PC-3 (cell line): ENCODE data around the gene KRT35. TPM values are rescaled to one million over a fixed set of nuclear protein-coding genes. Genes with fewer than 3 reads are reported as not detected.

Experiments used
- ATAC-seq: fragments of 200-7000 bp; cut with Tn5 transposase; 2 replicates; pipeline ENCODE4 v1.9.1; 2020; ENCODE audit warnings: mild to moderate bottlenecking, moderate library complexity
- BruUV-seq: library from RNA; stranded (reverse); fragments of 400-500 nt; replicated peaks from 2 replicates; lab custom pipeline; 2021; lab: Mats Ljungman, UMichigan
- CTCF ChIA-PET: fragments of 300-600 bp; sonication (Branson Sonifier 250); formaldehyde crosslinking; loops from one replicate; lab custom pipeline; 2022; ENCODE audit warnings: antibody characterized with exemption; lab: Charles Lee
- POLR2A ChIA-PET: fragments of 300-600 bp; sonication (Branson Sonifier 250); formaldehyde crosslinking; loops from one replicate; lab custom pipeline; 2022; ENCODE audit warnings: antibody characterized with exemption; ENCODE audit not compliant: unreplicated experiment; lab: Charles Lee
- DNase-seq: peaks from one replicate; pipeline ENCODE4 v3.0.0-alpha.2; 2015
- H2AFZ ChIP-seq: fragments of 300-600 bp; sonication (generic); 2 replicates; pipeline ENCODE4 v1.6.0; 2016; ENCODE audit warnings: antibody characterized with exemption, low read length
- H3F3A ChIP-seq: fragments of 300-600 bp; sonication (generic); one replicate; pipeline ENCODE4 v1.6.0; 2017; ENCODE audit warnings: antibody characterized with exemption, low read length, control low read depth, mild to moderate bottlenecking; ENCODE audit not compliant: unreplicated experiment
- H3K27ac ChIP-seq: fragments of 300-600 bp; sonication (generic); 2 replicates; pipeline ENCODE4 v1.5.1; 2016; ENCODE audit warnings: mild to moderate bottlenecking, low read length
- H3K27me3 ChIP-seq: fragments of 300-600 bp; sonication (generic); 2 replicates; pipeline ENCODE4 v1.6.1; 2016; ENCODE audit warnings: low read length, mixed read lengths
- H3K36me3 ChIP-seq: fragments of 300-600 bp; sonication (generic); 2 replicates; pipeline ENCODE4 v1.6.1; 2016; ENCODE audit warnings: low read depth, mixed run types, low read length, mixed read lengths
- H3K4me1 ChIP-seq: fragments of 300-600 bp; sonication (generic); 2 replicates; pipeline ENCODE4 v1.5.1; 2016; ENCODE audit warnings: low read length; ENCODE audit not compliant: insufficient read depth
- H3K4me2 ChIP-seq: fragments of 300-600 bp; sonication (generic); 2 replicates; pipeline ENCODE4 v1.6.0; 2016; ENCODE audit warnings: low read length
- H3K4me3 ChIP-seq: fragments of 300-600 bp; sonication (generic); 2 replicates; pipeline ENCODE4 v1.5.1; 2016; ENCODE audit warnings: mild to moderate bottlenecking, low read length, mixed read lengths
- H3K79me2 ChIP-seq: fragments of 300-600 bp; sonication (generic); 2 replicates; pipeline ENCODE4 v1.6.1; 2017; ENCODE audit warnings: low read length, mixed read lengths
- H3K9ac ChIP-seq: fragments of 300-600 bp; sonication (generic); 2 replicates; pipeline ENCODE4 v1.6.0; 2016; ENCODE audit warnings: mild to moderate bottlenecking, low read length
- H3K9me2 ChIP-seq: fragments of 300-600 bp; sonication (generic); replicated peaks from 2 replicates; pipeline ENCODE4 v1.6.1; 2016; ENCODE audit warnings: mixed run types, low read length, mixed read lengths
- H3K9me3 ChIP-seq: fragments of 300-600 bp; sonication (generic); 2 replicates; pipeline ENCODE4 v1.6.1; 2016; ENCODE audit warnings: low read length, mixed read lengths
- H4K20me1 ChIP-seq: fragments of 300-600 bp; sonication (generic); 2 replicates; pipeline ENCODE4 v1.6.1; 2016; ENCODE audit warnings: low read length, mixed read lengths
- EZH2 ChIP-seq: fragments of 300-600 bp; sonication (generic); IDR thresholded peaks from one replicate; pipeline ENCODE4 v1.6.1; 2017; ENCODE audit warnings: antibody characterized with exemption, mild to moderate bottlenecking, low read length; ENCODE audit not compliant: unreplicated experiment
- EZH2phosphoT487 ChIP-seq: fragments of 300-600 bp; sonication (generic); IDR thresholded peaks from 2 replicates; pipeline ENCODE4 v1.6.1; 2018; ENCODE audit warnings: mild to moderate bottlenecking, antibody characterized with exemption, low read length, borderline replicate concordance
- intact Hi-C: fragments of 100-400 bp; cut with micrococcal nuclease; formaldehyde crosslinking; loops from 2 replicates; pipeline ENCODE4 v1.9.0; 2023
- total RNA-seq: library from RNA; depleted of rRNA; stranded (reverse); fragments of >200 nt; gene quantifications from 2 replicates; pipeline ENCODE4 v1.2.3, GENCODE V29; 2014
- TF ChIP-seq, protein P1 (sequence below): fragments of 300-600 bp; sonication (generic); conservative IDR thresholded peaks from 2 replicates; pipeline ENCODE4 v1.5.1; 2017; ENCODE audit warnings: antibody characterized with exemption, low read depth, mild to moderate bottlenecking, low read length

The KRT35 gene
- total RNA-seq, 1 experiment from 2014 or later: not detected

DNA sequence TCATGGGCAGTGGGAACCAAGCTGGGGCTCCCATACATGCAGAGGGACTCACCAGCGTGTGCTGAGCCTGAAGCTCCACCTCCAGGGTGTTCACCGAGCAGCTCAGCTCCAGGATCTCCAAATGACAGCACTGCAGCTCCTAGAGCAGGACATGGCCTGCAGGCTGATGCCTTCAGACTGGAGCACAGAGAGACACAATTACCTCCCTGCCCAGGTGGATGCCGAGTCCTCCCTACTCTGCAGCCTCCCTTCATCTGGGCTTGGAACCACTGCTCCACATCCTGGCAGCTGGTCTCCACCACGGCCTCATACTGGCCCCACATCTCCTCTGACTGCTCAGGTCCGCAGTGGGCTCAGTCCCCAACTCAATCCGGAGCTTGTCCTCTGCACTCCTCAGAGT, 31.9 kb downstream of the KRT35 start:
- H3F3A ChIP-seq: no peaks in the 10 kb centered on the region
- no peaks in the 10 kb centered on the region for H3K9me2 ChIP-seq
- ATAC-seq (no peak), DNase-seq (no peak)
- no peak overlapping the region for H3K27ac ChIP-seq
- no peaks in the 10 kb centered on the region for H3K9me3 ChIP-seq
- H3K27me3 ChIP-seq: no peaks in the 10 kb centered on the region
- ChIA-PET CTCF (no interaction called here), POLR2A (no interaction called here)
- no peak overlapping the region for H3K4me3 ChIP-seq
- H2AFZ ChIP-seq: no peak overlapping the region
- H4K20me1 ChIP-seq: no peaks in the 10 kb centered on the region
- H3K4me2 ChIP-seq: no peak overlapping the region
- no TSS peak for BruUV-seq
- H3K9ac ChIP-seq: no peak overlapping the region
- TF ChIP-seq EZH2 (no peak), EZH2phosphoT487 (no peak)
- TF ChIP-seq, protein P1, sequence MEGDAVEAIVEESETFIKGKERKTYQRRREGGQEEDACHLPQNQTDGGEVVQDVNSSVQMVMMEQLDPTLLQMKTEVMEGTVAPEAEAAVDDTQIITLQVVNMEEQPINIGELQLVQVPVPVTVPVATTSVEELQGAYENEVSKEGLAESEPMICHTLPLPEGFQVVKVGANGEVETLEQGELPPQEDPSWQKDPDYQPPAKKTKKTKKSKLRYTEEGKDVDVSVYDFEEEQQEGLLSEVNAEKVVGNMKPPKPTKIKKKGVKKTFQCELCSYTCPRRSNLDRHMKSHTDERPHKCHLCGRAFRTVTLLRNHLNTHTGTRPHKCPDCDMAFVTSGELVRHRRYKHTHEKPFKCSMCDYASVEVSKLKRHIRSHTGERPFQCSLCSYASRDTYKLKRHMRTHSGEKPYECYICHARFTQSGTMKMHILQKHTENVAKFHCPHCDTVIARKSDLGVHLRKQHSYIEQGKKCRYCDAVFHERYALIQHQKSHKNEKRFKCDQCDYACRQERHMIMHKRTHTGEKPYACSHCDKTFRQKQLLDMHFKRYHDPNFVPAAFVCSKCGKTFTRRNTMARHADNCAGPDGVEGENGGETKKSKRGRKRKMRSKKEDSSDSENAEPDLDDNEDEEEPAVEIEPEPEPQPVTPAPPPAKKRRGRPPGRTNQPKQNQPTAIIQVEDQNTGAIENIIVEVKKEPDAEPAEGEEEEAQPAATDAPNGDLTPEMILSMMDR: no peak
- no peaks in the 10 kb centered on the region for H3K36me3 ChIP-seq
- intact Hi-C loops: no loop called here
- H3K79me2 ChIP-seq: no peaks in the 10 kb centered on the region
- peaks cover 6% of the 10 kb centered on the region; the same call in 1 of the 2 replicates for H3K4me1 ChIP-seq

DNA sequence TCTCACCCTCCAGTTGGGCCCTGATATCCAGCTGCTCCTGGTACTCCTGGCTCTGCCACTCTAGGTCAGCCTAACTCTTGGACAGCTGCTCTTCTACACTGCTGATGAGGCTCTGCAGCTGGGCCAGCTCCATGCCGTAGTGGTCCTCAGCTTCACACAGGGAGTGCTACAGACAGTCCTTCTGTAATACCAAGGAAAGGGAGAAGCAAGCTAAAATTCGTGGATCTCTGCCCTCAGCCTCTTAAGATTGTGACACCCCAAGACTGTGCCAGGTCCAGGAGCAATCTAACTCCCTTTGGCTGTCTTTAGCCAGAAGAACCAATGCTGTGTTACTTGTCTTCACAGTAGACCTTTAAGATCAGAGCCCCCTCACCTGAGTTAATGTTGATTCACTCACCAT, 32.4 kb downstream of the KRT35 start:
- Histone ChIP-seq H3K9ac (no peak overlapping the region), H3K9me2 (no peaks in the 10 kb centered on the region)
- intact Hi-C loops: no loop called here

DNA sequence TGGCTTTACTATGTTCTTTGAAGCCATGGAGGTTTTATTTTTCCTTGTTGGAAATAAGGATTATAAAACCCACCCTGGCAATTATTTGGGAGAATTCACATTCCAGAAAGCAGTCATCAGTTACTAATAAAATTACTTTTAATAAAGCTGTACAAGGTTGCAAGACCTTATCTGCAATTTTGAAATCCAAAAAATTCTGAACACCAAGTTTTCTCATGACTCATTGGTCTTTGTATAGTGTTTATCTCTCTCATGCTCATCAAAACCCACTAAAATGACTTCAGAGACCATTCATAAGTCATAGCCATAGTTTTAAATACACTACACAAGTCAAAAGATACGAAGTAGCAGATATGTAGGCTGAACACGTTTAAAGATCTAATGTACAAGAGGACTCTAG, 34.1 kb downstream of the KRT35 start:
- H4K20me1 ChIP-seq: no peaks in the 10 kb centered on the region
- ATAC-seq (no peak), DNase-seq (peak; percentile 34)
- no peaks in the 10 kb centered on the region for H3K9me2 ChIP-seq
- H3K9ac ChIP-seq: no peak overlapping the region
- H3K9me3 ChIP-seq: no peaks in the 10 kb centered on the region
- no TSS peak for BruUV-seq
- no peaks in the 10 kb centered on the region for H3F3A ChIP-seq
- intact Hi-C loops: no loop called here
- ChIA-PET POLR2A (no interaction called here), CTCF (no interaction called here)
- TF ChIP-seq EZH2: no peak
- TF ChIP-seq EZH2phosphoT487: no peak
- TF ChIP-seq, protein P1: no peak
- no peak overlapping the region for H3K27ac ChIP-seq
- H3K27me3 ChIP-seq: no peaks in the 10 kb centered on the region
- H3K79me2 ChIP-seq: no peaks in the 10 kb centered on the region
- H3K4me1 ChIP-seq: peaks cover 6% of the 10 kb centered on the region; the same call in 1 of the 2 replicates
- no peaks in the 10 kb centered on the region for H3K36me3 ChIP-seq
- no peak overlapping the region for H2AFZ ChIP-seq
- H3K4me3 ChIP-seq: no peak overlapping the region
- H3K4me2 ChIP-seq: no peak overlapping the region

More for the DNA sequence above, 32.4 kb downstream of the KRT35 start:
- no peaks in the 10 kb centered on the region for H4K20me1 ChIP-seq
- DNase-seq: no peak
- H3K4me1 ChIP-seq: peaks cover 6% of the 10 kb centered on the region; the same call in 1 of the 2 replicates
- no TSS peak for BruUV-seq
- no peak for ATAC-seq
- no peaks in the 10 kb centered on the region for H3K79me2 ChIP-seq
- no peak for TF ChIP-seq EZH2
- TF ChIP-seq, protein P1: no peak
- TF ChIP-seq EZH2phosphoT487: no peak
- CTCF ChIA-PET: no interaction called here
- no peak overlapping the region for H3K4me3 ChIP-seq
- no peak overlapping the region for H3K4me2 ChIP-seq
- no peaks in the 10 kb centered on the region for H3K9me3 ChIP-seq
- H3K27me3 ChIP-seq: no peaks in the 10 kb centered on the region
- H2AFZ ChIP-seq: no peak overlapping the region
- POLR2A ChIA-PET: no interaction called here
- H3K36me3 ChIP-seq: no peaks in the 10 kb centered on the region
- no peak overlapping the region for H3K27ac ChIP-seq
- H3F3A ChIP-seq: no peaks in the 10 kb centered on the region
